Gastroesophageal sphincter (tissue), 4 donors: ENCODE measurements around the gene PRKAG2. TPM values are rescaled to one million over a fixed set of nuclear protein-coding genes. Genes with fewer than 3 reads are reported as not detected.

Experiments used
- ATAC-seq: fragments of 150-250 bp; one replicate; pipeline ENCODE4 v1.9.1; 2016; ENCODE audit warnings: mild to moderate bottlenecking, moderate library complexity
- H3K27ac ChIP-seq, 4 donors: fragments of 200-600 bp; sonication (generic) in 3 of 4; 1 replicate in 3 of 4; 2 replicates in 1 of 4; pipeline ENCODE4 v1.5.1; 2016 to 2019
- H3K27me3 ChIP-seq: fragments of 200-600 bp; sonication (generic); one replicate; pipeline ENCODE4 v1.5.1; 2019
- H3K36me3 ChIP-seq, 2 donors: fragments of 200-600 bp; sonication (generic); one replicate each; pipeline ENCODE4 v1.5.1; 2019; ENCODE audit warnings: control low read depth in 1 of 2
- H3K4me1 ChIP-seq, 3 donors: fragments of 200-600 bp; sonication (generic); 1 replicate in 2 of 3; 2 replicates in 1 of 3; pipeline ENCODE4 v1.5.1; 2016 to 2019; ENCODE audit warnings: control low read depth in 2 of 3
- H3K4me3 ChIP-seq, 2 donors: fragments of 200-600 bp; sonication (generic); one replicate each; pipeline ENCODE4 v1.5.1; 2019; ENCODE audit warnings: mild to moderate bottlenecking in 1 of 2, moderate library complexity in 1 of 2
- H3K9me3 ChIP-seq, 3 donors: fragments of 200-600 bp; sonication (generic); one replicate each; pipeline ENCODE4 v1.5.1; 2017 to 2019; ENCODE audit warnings: control low read depth in 2 of 3
- EP300 ChIP-seq: sonication (generic); formaldehyde crosslinking; IDR thresholded peaks from one replicate; pipeline ENCODE4 v1.6.1; 2017; ENCODE audit warnings: antibody characterized with exemption, mild to moderate bottlenecking
- POLR2A ChIP-seq, 2 donors: fragments of 450-650 bp; IDR thresholded peaks; one replicate each; pipeline ENCODE4 v1.6.1; 2017; ENCODE audit warnings: antibody characterized with exemption in 2 of 2, mild to moderate bottlenecking in 2 of 2, moderate library complexity in 1 of 2
- POLR2AphosphoS5 ChIP-seq: sonication (generic); formaldehyde crosslinking; IDR thresholded peaks from one replicate; pipeline ENCODE4 v1.6.1; 2017; ENCODE audit warnings: antibody characterized with exemption
- WGBS, 2 donors: methylation state at CpG; one replicate each; pipeline ENCODE4 v1.1.5; 2018; ENCODE audit warnings: low coverage in 1 of 2; 5-methylcytosine and 5-hydroxymethylcytosine counted together
- total RNA-seq, 4 donors: library from RNA; depleted of rRNA; stranded (reverse); fragments of >200 nt; gene quantifications; one replicate each; pipeline ENCODE4 v1.1.0, GENCODE V29; 2016
- TF ChIP-seq, protein P1 (sequence below), 4 experiments: fragments of 200-600 bp in 2 of 4; fragments of 450-650 bp in 2 of 4; sonication (generic) in 1 of 4; IDR thresholded peaks; one replicate each; pipeline ENCODE4 v1.5.1; 2017 to 2019; ENCODE audit warnings: antibody characterized with exemption in 4 of 4, mild to moderate bottlenecking in 2 of 4, moderate library complexity in 2 of 4

The PRKAG2 gene
- total RNA-seq, 4 donors from 2014 or later = 48.9 to 89.0 (median 75.7) TPM

- Histone ChIP-seq H3K27me3 (no peaks in the 10 kb centered on the region), H3K36me3 (no peaks in the 10 kb centered on the region), H3K4me1 (no peaks in the 10 kb centered on the region), H3K9me3 (no peaks in the 10 kb centered on the region), H3K4me3 (no peak overlapping the region), H3K27ac (no peak overlapping the region)
- ATAC-seq = no peak
- WGBS, 2 donors = 79 to 81% methylated on average over 5 of the region's 5 CpGs
- TF ChIP-seq, protein P1, sequence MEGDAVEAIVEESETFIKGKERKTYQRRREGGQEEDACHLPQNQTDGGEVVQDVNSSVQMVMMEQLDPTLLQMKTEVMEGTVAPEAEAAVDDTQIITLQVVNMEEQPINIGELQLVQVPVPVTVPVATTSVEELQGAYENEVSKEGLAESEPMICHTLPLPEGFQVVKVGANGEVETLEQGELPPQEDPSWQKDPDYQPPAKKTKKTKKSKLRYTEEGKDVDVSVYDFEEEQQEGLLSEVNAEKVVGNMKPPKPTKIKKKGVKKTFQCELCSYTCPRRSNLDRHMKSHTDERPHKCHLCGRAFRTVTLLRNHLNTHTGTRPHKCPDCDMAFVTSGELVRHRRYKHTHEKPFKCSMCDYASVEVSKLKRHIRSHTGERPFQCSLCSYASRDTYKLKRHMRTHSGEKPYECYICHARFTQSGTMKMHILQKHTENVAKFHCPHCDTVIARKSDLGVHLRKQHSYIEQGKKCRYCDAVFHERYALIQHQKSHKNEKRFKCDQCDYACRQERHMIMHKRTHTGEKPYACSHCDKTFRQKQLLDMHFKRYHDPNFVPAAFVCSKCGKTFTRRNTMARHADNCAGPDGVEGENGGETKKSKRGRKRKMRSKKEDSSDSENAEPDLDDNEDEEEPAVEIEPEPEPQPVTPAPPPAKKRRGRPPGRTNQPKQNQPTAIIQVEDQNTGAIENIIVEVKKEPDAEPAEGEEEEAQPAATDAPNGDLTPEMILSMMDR (IDR thresholded peaks at IDR 0.05) = no peak
- no peak for TF ChIP-seq POLR2AphosphoS5
- no peak for TF ChIP-seq POLR2A (IDR thresholded peaks at IDR 0.05)
- TF ChIP-seq EP300 = no peak
Measured at GRCh38 chr7:151858456-151858855, 18.5 kb downstream of the PRKAG2 start.

- Histone ChIP-seq H3K27ac (no peak overlapping the region), H3K36me3 (no peaks in the 10 kb centered on the region), H3K27me3 (no peaks in the 10 kb centered on the region), H3K4me1 (no peaks in the 10 kb centered on the region), H3K9me3 (no peaks in the 10 kb centered on the region), H3K4me3 (no peak overlapping the region)
- ATAC-seq = no peak
- 83 to 93% methylated on average over 2 of the region's 7 CpGs for WGBS, 2 donors
- TF ChIP-seq POLR2AphosphoS5 (no peak), POLR2A (IDR thresholded peaks at IDR 0.05) (no peak), EP300 (no peak)
- TF ChIP-seq, protein P1 (IDR thresholded peaks at IDR 0.05) = no peak
Measured at GRCh38 chr7:151857866-151858450, 19.0 kb downstream of the PRKAG2 start.

- Histone ChIP-seq H3K4me1 (peaks cover 0 to 1% (median 0%) of the 10 kb centered on the region in 3 donors), H3K27me3 (no peaks in the 10 kb centered on the region), H3K9me3 (no peaks in the 10 kb centered on the region), H3K4me3 (no peak overlapping the region), H3K27ac (no peak overlapping the region), H3K36me3 (no peaks in the 10 kb centered on the region)
- ATAC-seq = no peak
- 90 to 100% methylated on average over 1 to 12 of the region's 12 CpGs for WGBS, 2 donors
- TF ChIP-seq POLR2A (IDR thresholded peaks at IDR 0.05) = no peak
- TF ChIP-seq, protein P1 (IDR thresholded peaks at IDR 0.05) = no peak
- no peak for TF ChIP-seq EP300
- no peak for TF ChIP-seq POLR2AphosphoS5
Measured at GRCh38 chr7:151857412-151857811, 19.5 kb downstream of the PRKAG2 start.

GRCh38 chr7:151856516-151856915 lies 20.4 kb downstream of the PRKAG2 start:
- TF ChIP-seq, protein P1 (IDR thresholded peaks at IDR 0.05) = no peak
- TF ChIP-seq EP300 = no peak
- no peak for TF ChIP-seq POLR2AphosphoS5
- TF ChIP-seq POLR2A (IDR thresholded peaks at IDR 0.05) = no peak
- H3K27ac ChIP-seq = no peak overlapping the region
- no peak overlapping the region for H3K4me3 ChIP-seq
- H3K4me1 ChIP-seq = peaks cover 0 to 8% (median 0%) of the 10 kb centered on the region in 3 donors
- no peaks in the 10 kb centered on the region for H3K36me3 ChIP-seq
- WGBS, 2 donors = 83 to 85% methylated on average over 10 to 12 of the region's 16 CpGs
- no peaks in the 10 kb centered on the region for H3K9me3 ChIP-seq
- no peak for ATAC-seq
- H3K27me3 ChIP-seq = no peaks in the 10 kb centered on the region

DNA sequence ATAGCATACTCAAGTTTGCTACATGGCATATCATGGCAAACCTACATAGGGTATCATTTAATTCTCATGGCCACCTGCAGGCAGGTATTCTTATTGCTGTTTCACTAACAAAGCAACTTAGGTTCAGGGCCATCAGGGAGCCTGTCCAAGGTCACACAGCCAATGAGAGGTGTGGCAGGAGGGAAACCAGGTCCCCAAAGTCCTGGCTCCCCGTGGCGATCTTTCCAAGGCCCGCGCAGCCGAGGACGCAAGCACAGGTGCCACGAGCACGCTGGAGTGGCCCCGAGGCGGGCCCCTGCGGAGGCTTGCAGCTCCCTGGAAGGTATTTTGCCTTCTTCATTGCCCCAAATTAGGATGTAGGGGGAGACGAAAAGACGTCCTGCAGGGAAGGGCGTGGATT lies 20.8 kb downstream of the PRKAG2 start:
- peaks cover 0 to 8% (median 0%) of the 10 kb centered on the region in 3 donors for H3K4me1 ChIP-seq
- WGBS, 2 donors = no CpG with 5 or more reads among the region's 14 CpGs
- no peak overlapping the region for H3K4me3 ChIP-seq
- H3K9me3 ChIP-seq = no peaks in the 10 kb centered on the region
- no peaks in the 10 kb centered on the region for H3K27me3 ChIP-seq
- TF ChIP-seq EP300 = no peak
- H3K36me3 ChIP-seq = no peaks in the 10 kb centered on the region
- H3K27ac ChIP-seq = no peak overlapping the region
- ATAC-seq = no peak
